Endodermal cell (in vitro differentiated cells): ENCODE results near the gene HMOX2. TPM values are rescaled to one million over a fixed set of nuclear protein-coding genes. Genes with fewer than 3 reads are reported as not detected.
A peak's percentile ranks its signal among the peaks of the same experiment; 100 is the strongest.

ENCODE experiments used
- DNase-seq: peaks from one replicate; pipeline ENCODE4 v3.0.0-alpha.2; 2017
- H3K27ac ChIP-seq: 2 replicates; pipeline ENCODE4 v1.5.1; 2013; ENCODE audit warnings: mild to moderate bottlenecking, low read depth, low read length, moderate library complexity
- H3K27me3 ChIP-seq: 2 replicates; pipeline ENCODE4 v1.6.1; 2013; ENCODE audit warnings: mild to moderate bottlenecking, low read length, moderate library complexity; ENCODE audit not compliant: insufficient read depth, control insufficient read depth, poor library complexity, severe bottlenecking
- H3K36me3 ChIP-seq: 2 replicates; pipeline ENCODE4 v1.7.0; 2013; ENCODE audit warnings: mild to moderate bottlenecking, low read length, moderate library complexity; ENCODE audit not compliant: control insufficient read depth, insufficient read depth
- H3K4me1 ChIP-seq: one replicate; pipeline ENCODE4 v1.7.0; 2013; ENCODE audit warnings: low read length; ENCODE audit not compliant: control insufficient read depth, insufficient read depth
- H3K4me3 ChIP-seq: 2 replicates; pipeline ENCODE4 v1.5.1; 2013; ENCODE audit warnings: mild to moderate bottlenecking, low read length, moderate library complexity
- H3K9ac ChIP-seq: 2 replicates; pipeline ENCODE4 v1.6.1; 2013; ENCODE audit warnings: mild to moderate bottlenecking, low read length, moderate library complexity; ENCODE audit not compliant: poor library complexity, severe bottlenecking; ENCODE audit errors: extremely low read depth
- H3K9me3 ChIP-seq: 2 replicates; pipeline ENCODE4 v1.6.1; 2013; ENCODE audit warnings: mild to moderate bottlenecking, low read length, moderate library complexity; ENCODE audit not compliant: control insufficient read depth
- H3K27ac Mint-ChIP-seq: 2 replicates; pipeline ENCODE4 v1.8.0; 2020; ENCODE audit warnings: mixed read lengths
- H3K27me3 Mint-ChIP-seq: 2 replicates; pipeline ENCODE4 v1.8.0; 2021; ENCODE audit warnings: mild to moderate bottlenecking, mixed read lengths; ENCODE audit not compliant: insufficient read depth
- H3K36me3 Mint-ChIP-seq: 2 replicates; pipeline ENCODE4 v1.8.0; 2020; ENCODE audit warnings: low read depth, mixed read lengths
- H3K4me1 Mint-ChIP-seq: 2 replicates; pipeline ENCODE4 v1.8.0; 2020; ENCODE audit warnings: mixed read lengths
- H3K4me3 Mint-ChIP-seq: 2 replicates; pipeline ENCODE4 v1.8.0; 2020; ENCODE audit warnings: mild to moderate bottlenecking, moderate library complexity, mixed read lengths
- H3K9me3 Mint-ChIP-seq: 2 replicates; pipeline ENCODE4 v1.8.0; 2020; ENCODE audit warnings: mild to moderate bottlenecking, mixed read lengths
- CTCF ChIP-seq: fragments of 200-600 bp; sonication (generic); conservative IDR thresholded peaks from 2 replicates; pipeline ENCODE4 v1.5.0; 2021; ENCODE audit warnings: antibody characterized with exemption, mild to moderate bottlenecking
- WGBS, 2 experiments: methylation state at CpG; one replicate each; pipeline versions ENCODE4 v1.1.5 to v1.1.7; 2013; ENCODE audit warnings: missing lambda C conversion rate in 2 of 2, mixed read lengths in 1 of 2; ENCODE audit not compliant: insufficient coverage in 1 of 2, insufficient read length in 1 of 2; 5-methylcytosine and 5-hydroxymethylcytosine counted together
- total RNA-seq, 2 donors: library from RNA; stranded (reverse); fragmentation: NEBNext Ultra II Directional in 1 of 2; extraction: Animal tissue kit (Norgen Biotek cat#: 25700) in 1 of 2; gene quantifications; 2 replicates in 1 of 2; 3 replicates in 1 of 2; pipeline ENCODE4 v1.2.1, GENCODE V29; 2021

Gene HMOX2
- total RNA-seq, 2 donors from 2014 or later: 26.3 to 27.7 TPM

GRCh38 chr16:4537376-4538343 lies 61.5 kb downstream of the HMOX2 start:
- peaks cover 19% of the 10 kb centered on the region for H3K36me3 ChIP-seq
- Mint-ChIP-seq H3K4me3 (peak overlapping the region; percentile 73), H3K4me1 (peaks cover 8% of the 10 kb centered on the region), H3K27ac (peak overlapping the region; percentile 66), H3K36me3 (peaks cover 26% of the 10 kb centered on the region), H3K27me3 (peaks cover 21% of the 10 kb centered on the region), H3K9me3 (peaks cover 22% of the 10 kb centered on the region)
- WGBS, 2 experiments: 8 to 10% methylated on average over 34 to 74 of the region's 75 CpGs
- TF ChIP-seq CTCF: no peak
- no peaks in the 10 kb centered on the region for H3K27me3 ChIP-seq
- peak overlapping the region; percentile 84 for H3K4me3 ChIP-seq
- H3K27ac ChIP-seq: no peak overlapping the region
- peak; percentile 81 for DNase-seq
- peaks cover 15% of the 10 kb centered on the region for H3K9me3 ChIP-seq
- peak overlapping the region; percentile 63 for H3K9ac ChIP-seq
- no peaks in the 10 kb centered on the region for H3K4me1 ChIP-seq

GRCh38 chr16:4538350-4539235 lies 62.4 kb downstream of the HMOX2 start, which contains the start of gene CDIP1:
Gene CDIP1 (minus strand): TSS chr16:4538773. CDS start chr16:4514130, 24,643 bp downstream.
- H3K27ac Mint-ChIP-seq: peak within 1 kb of the TSS; percentile 66
- peaks cover 15% of the 10 kb centered on the region for H3K9me3 ChIP-seq
- WGBS, 2 experiments: 6 to 11% methylated on average over 18 to 63 of the region's 67 CpGs
- peaks cover 22% of the 10 kb centered on the region for H3K9me3 Mint-ChIP-seq
- H3K4me1 ChIP-seq: no peaks in the 10 kb centered on the region
- H3K27me3 ChIP-seq: no peaks in the 10 kb centered on the region
- DNase-seq: peak; percentile 99
- H3K4me3 Mint-ChIP-seq: peak within 1 kb of the TSS; percentile 73
- peak within 1 kb of the TSS; percentile 75 for H3K9ac ChIP-seq
- peak; percentile 18 for TF ChIP-seq CTCF
- peak within 1 kb of the TSS; percentile 84 for H3K4me3 ChIP-seq
- H3K27me3 Mint-ChIP-seq: peaks cover 21% of the 10 kb centered on the region
- H3K4me1 Mint-ChIP-seq: peaks cover 8% of the 10 kb centered on the region
- H3K27ac ChIP-seq: peak within 1 kb of the TSS; percentile 91
- peaks cover 12% of the 10 kb centered on the region for H3K36me3 ChIP-seq
- H3K36me3 Mint-ChIP-seq: peaks cover 18% of the 10 kb centered on the region

DNA sequence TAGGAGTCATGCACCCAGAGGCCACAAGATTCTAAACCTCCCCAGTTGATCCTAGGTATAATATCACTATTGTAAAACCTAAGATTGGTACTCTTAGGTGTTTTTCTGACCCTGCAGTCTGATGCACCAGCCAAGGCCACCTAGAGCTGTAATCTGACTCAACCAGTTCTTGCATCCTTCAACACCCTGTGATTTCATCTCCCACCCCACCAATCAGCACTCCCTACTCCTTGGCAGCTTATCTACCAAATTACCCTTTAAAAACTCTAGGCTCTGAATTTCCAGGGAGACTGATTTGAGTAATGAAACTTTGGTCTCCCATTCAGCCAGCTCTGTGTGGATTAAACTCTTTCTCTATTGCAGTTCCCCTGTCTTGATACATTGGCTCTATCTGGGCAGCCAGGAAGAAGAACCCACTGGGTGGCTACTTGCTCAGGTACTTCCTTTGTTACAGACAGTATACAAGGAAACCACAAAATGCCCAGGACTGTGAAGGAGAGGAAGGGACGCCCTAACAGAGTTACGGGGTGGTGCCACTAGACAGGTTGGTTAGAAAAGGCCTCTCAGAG lies 63.6 kb downstream of the HMOX2 start:
- H3K27ac Mint-ChIP-seq: no peak overlapping the region
- peaks cover 21% of the 10 kb centered on the region for H3K27me3 Mint-ChIP-seq
- H3K4me1 Mint-ChIP-seq: peaks cover 7% of the 10 kb centered on the region
- peaks cover 15% of the 10 kb centered on the region for H3K36me3 Mint-ChIP-seq
- H3K27ac ChIP-seq: no peak overlapping the region
- H3K27me3 ChIP-seq: no peaks in the 10 kb centered on the region
- 95 to 100% methylated on average over 2 of the region's 2 CpGs for WGBS, 2 experiments
- no peak for DNase-seq
- no peaks in the 10 kb centered on the region for H3K4me1 ChIP-seq
- peaks cover 22% of the 10 kb centered on the region for H3K9me3 Mint-ChIP-seq
- no peak overlapping the region for H3K4me3 Mint-ChIP-seq
- no peak overlapping the region for H3K9ac ChIP-seq
- peak overlapping the region; percentile 84 for H3K4me3 ChIP-seq
- peaks cover 12% of the 10 kb centered on the region for H3K36me3 ChIP-seq
- H3K9me3 ChIP-seq: peaks cover 15% of the 10 kb centered on the region
- no peak for TF ChIP-seq CTCF
